ENCODE measurements around the gene INTS11. TPM values are rescaled to one million over a fixed set of nuclear protein-coding genes. Genes with fewer than 3 reads are reported as not detected.

Gene INTS11
- total and polyA plus RNA-seq, 9 of the 15 experiments (the other 6 are each of a cell fraction or from before 2014, with no cell fraction given): 3.6 to 183 (median 110) TPM

- no peak for TF ChIP-seq TOE1 (IDR thresholded peaks at IDR 0.05; ENCODE audit: borderline replicate concordance)
- no peak for TF ChIP-seq TOE1 (CRISPR knock-in tag; IDR thresholded peaks at IDR 0.05; ENCODE audit: borderline replicate concordance, low read depth)
- no peak for TF ChIP-seq ARID1B (IDR thresholded peaks at IDR 0.05)
- no peak for TF ChIP-seq ELF4 (CRISPR knock-in tag; IDR thresholded peaks at IDR 0.05)
- TF ChIP-seq FOXA1 (IDR thresholded peaks at IDR 0.05; ENCODE audit: borderline replicate concordance): no peak
- TF ChIP-seq ETS2 (tag; IDR thresholded peaks at IDR 0.05; ENCODE audit: borderline replicate concordance, poor library complexity, severe bottlenecking): no peak
- TF ChIP-seq TARDBP (IDR thresholded peaks at IDR 0.05): no peak
- TF ChIP-seq ZNF785 (CRISPR knock-in tag; IDR thresholded peaks at IDR 0.05): no peak
These were observed 9.2 kb upstream of the INTS11 start (continued) for GRCh38 chr1:1333551-1334241.

GRCh38 chr1:1332774-1333480 lies 8.5 kb upstream of the INTS11 start:
- FAIRE-seq (no peak), ATAC-seq (no peak), DNase-seq (ENCODE audit: extremely low read depth in 1 of 4, low spot score in 3 of 4) (no peak)
- Histone ChIP-seq H3K9me1 (ENCODE audit: control insufficient read depth, insufficient read depth, low read length) (peaks cover 7% of the 10 kb centered on the region), H3K4me1 (replicated peaks in 1 of 2; ENCODE audit: control insufficient read depth in 2 of 2, insufficient read depth in 2 of 2, low read length in 2 of 2) (peaks cover 0 to 96% of the 10 kb centered on the region in 2 experiments; a peak in 2 of 5 replicates), H3K36me3 (ENCODE audit: control insufficient read depth, insufficient read depth, low read length) (peaks cover 37% of the 10 kb centered on the region; the same call in 1 of the 3 replicates), H3K4me3 (no peak overlapping the region), H3K9me3 (replicated peaks; ENCODE audit: control insufficient read depth, insufficient read depth, low read depth, low read length) (peaks cover 6% of the 10 kb centered on the region), H3K79me2 (ENCODE audit: control insufficient read depth, insufficient read depth, low read length) (peaks cover 2% of the 10 kb centered on the region; the same call in 1 of the 3 replicates), H4K20me1 (replicated peaks; ENCODE audit: control insufficient read depth, insufficient read depth, low read length) (peaks cover 16% of the 10 kb centered on the region; the same call in 1 of the 2 replicates), H3K27ac (ENCODE audit: extremely low read depth, low read depth, low read length) (no peak overlapping the region), H3K4me2 (ENCODE audit: insufficient read depth, low read length) (no peak overlapping the region), H3K27me3 (ENCODE audit: control insufficient read depth in 2 of 2, insufficient read depth in 2 of 2, low read length in 2 of 2) (no peaks in the 10 kb centered on the region), H3K9ac (ENCODE audit: insufficient read depth in 1 of 2, low read depth in 2 of 2, low read length in 2 of 2) (no peak overlapping the region), H2AFZ (ENCODE audit: low read depth, low read length) (no peak overlapping the region)
- in situ Hi-C loops (cut with MboI) (no loop called here), intact Hi-C loops (cut with micrococcal nuclease) (no loop called here)
- POLR2A ChIA-PET: interaction anchor here (0.6 to 1.7 kb wide), 4 partner anchors 13 to 350 kb away, joined by 3 to 9 read pairs (median 4); partner anchors contain the start of gene AURKAIP1
- CTCF ChIA-PET (ENCODE audit: low intra/inter-chr PET ratio): no interaction called here
- 91% methylated on average over 37 of the region's 48 CpGs for WGBS (ENCODE audit: insufficient coverage, low coverage, missing lambda C conversion rate)
- no TSS peak for BruUV-seq (replicated peaks)
- no peak for TF ChIP-seq MLLT1 (IDR thresholded peaks at IDR 0.05)
- peak; percentile 95 for TF ChIP-seq HNRNPL (IDR thresholded peaks at IDR 0.05; ENCODE audit: low read depth, low read length)
- no peak for TF ChIP-seq HNRNPUL1 (IDR thresholded peaks at IDR 0.05; ENCODE audit: low read length)
- no peak for TF ChIP-seq ID3 (CRISPR knock-in tag; IDR thresholded peaks at IDR 0.05)
- TF ChIP-seq ID3 (tag; IDR thresholded peaks at IDR 0.05): no peak
- TF ChIP-seq CEBPZ (IDR thresholded peaks at IDR 0.05; ENCODE audit: borderline replicate concordance, low read depth, low read length): no peak
- TF ChIP-seq ZC3H4 (CRISPR knock-in tag; IDR thresholded peaks at IDR 0.05; ENCODE audit: borderline replicate concordance): no peak

Data from K562 (cell line).